Stimulated activated CD4-positive, alpha-beta T cell treated with anti-CD3 and anti-CD28 coated beads, TNF-alpha, amount 100 ng/mL, for 1 hour (primary cell): ENCODE measurements around the gene LAMC3.

Experiments
- DNase-seq, 3 donors: peaks; one replicate each; pipeline ENCODE4 v3.0.0-alpha.2; 2020; ENCODE audit warnings: low read depth in 3 of 3, low spot score in 1 of 3

LAMC3 gene

DNA sequence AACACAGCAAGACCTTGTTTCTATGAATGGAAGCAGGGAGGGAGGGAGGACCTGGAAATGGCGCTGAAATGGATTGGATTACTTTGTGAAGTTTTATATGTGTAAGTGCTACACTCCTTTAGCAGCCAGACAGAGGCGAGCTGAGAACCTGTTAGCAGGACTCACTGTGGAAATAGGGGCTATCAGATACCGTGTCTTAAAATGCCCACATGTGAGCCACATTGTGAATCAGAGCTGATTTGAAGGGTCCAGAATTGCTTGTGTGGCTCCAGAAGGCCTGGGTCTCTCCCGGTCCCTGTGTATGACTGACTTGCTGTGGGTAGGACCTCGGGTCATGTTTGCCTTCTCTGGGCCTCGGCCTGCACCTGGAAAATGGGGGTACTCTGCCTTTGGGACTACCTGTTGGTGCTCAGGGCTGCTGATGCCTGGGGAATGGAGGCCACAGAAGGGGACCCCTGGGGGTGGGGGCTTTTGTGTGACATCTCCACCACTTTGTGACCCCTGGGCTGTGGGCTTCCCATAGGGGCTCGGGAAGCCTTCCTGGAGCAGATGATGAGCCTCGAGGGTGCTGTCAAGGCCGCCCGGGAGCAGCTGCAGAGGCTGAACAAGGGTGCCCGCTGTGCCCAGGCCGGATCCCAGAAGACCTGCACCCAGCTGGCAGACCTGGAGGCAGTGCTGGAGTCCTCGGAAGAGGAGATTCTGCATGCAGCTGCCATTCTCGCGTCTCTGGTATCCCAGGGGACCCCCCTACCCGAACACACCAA is 63.3 kb downstream of the LAMC3 start:
- DNase-seq: no peak

- no peak for DNase-seq
Measured at GRCh38 chr9:131072871-131073237, 63.9 kb downstream of the LAMC3 start.

DNA sequence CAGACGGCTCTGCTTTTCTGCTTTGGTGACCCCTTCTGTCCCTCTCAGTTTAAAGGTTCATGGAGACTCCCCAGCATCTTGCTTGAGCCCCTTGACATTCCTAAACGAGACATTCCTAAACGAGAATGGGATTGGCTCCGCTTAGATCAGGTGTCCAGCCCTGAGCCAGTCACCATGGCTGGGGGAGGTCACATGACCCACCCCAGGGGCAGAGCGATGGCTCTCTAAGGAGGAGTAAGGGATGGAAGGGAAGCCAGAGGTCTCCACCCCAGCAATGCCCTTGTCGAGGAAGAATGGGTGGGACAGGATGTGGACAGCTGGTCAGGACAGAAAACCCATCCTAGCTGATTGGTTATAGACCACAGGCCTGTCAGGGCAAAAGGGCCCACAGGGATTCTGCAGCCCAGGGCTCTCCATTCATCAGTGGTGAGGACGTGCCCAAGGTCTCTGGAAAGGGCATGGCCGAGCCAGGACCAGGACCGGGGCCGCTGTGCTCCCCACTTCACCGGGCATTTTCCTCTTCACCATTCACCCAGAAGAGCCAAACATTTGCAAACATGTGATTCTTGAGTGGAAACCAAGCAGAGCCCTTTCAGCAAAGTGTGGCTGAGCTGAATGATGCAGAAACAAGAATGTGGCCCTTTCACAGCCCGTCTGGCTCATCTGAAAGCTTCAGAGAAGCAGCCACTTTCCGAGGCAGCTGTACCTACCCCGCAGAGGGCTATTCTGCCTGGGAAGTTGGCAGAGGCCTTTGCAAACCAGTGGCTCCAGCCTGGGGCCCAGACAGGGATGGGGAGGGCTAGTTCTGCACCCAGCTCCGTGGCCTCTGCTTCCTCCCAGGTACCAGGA is 67.6 kb downstream of the LAMC3 start:
- no peak for DNase-seq

GRCh38 chr9:131078427-131079366 is 69.7 kb downstream of the LAMC3 start:
- no peak for DNase-seq

- no peak for DNase-seq
Measured at GRCh38 chr9:131080589-131080988, 71.6 kb downstream of the LAMC3 start.

- DNase-seq: no peak
Measured at GRCh38 chr9:131081868-131082267, 72.9 kb downstream of the LAMC3 start.

DNA sequence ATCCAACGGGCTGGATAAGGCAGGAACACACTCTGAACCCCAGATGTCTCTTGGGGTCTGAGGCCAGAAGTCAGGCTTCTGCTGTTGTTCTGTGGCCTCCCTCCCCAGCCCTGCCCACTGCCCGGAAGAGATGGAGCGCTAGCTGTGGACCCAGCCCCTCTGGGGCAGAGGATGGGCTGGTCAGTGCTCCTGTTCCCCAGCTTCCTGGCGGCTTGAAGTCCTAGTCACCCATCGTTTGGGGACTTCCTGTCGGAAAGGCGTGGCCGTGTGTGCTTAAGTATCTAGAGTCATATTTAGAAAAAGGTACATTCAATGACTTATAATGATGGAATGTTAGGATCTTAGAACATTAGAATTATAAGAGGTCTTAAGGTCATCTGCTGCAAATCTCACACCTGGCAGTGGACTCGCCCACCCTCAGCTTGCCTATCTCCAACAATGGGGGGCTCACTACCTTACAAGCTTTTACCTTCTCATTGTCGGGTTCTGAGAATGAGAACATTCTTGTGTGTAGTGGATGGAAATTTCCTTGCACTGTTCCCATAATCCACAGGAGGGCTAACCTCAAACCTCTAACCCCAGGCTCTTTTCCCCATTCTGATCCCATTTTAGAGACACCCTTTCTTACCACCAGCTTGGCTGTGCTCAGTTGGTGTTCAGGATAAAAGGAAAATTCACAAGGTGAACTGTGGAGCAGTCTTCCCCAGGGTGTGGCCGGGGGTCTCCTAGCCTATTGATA is 74.0 kb downstream of the LAMC3 start:
- no peak for DNase-seq

GRCh38 chr9:131084661-131085369 is 75.8 kb downstream of the LAMC3 start:
- no peak for DNase-seq

DNA sequence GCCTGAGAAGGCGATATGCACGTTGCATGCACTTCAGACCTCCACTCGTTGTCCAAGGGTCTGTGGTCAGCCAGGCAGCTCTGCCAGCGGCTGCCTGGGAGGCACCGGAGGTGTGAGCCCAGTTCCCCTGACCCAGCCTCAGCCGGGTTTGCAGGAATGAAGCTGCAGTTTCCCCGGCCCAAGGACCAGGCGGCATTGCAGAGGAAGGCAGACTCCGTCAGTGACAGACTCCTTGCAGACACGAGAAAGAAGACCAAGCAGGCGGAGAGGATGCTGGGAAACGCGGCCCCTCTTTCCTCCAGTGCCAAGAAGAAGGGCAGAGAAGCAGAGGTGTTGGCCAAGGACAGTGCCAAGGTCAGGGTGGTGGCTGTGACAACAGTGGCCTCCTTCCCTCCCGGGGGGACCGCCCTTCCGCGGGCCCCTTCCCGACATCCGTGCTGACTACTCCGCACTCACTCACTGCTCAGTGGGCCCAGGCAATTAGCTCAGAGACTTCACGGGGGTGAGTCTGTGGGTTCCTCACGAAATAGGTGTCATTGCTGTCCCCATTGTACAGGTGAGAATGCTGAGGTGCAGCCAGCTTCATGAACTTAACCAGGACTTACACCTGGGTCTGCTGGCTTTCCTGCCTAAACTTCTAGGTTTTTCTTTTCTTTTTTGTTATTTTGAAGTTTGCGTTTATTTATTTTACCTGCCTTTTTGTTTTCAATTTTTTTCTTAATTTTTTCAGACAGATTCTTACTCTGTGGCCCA is 76.6 kb downstream of the LAMC3 start:
- no peak for DNase-seq

DNA sequence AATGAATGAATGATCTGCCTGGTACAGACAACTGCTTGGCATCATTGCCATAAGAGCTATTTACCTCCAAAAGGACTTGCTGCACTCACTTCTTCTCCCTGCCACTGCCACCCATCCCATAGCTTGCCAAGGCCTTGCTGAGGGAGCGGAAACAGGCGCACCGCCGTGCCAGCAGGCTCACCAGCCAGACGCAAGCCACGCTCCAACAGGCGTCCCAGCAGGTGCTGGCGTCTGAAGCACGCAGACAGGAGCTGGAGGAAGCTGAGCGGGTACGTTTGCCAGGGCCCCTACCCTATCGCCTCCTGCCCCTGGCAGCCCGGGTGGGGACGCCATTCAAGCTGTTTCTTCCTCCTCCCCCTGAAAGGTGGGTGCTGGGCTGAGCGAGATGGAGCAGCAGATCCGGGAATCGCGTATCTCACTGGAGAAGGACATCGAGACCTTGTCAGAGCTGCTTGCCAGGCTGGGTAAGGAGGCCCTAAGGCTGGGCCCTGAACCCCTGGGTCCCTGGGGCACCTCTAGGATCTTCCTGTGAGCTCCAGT is 78.5 kb downstream of the LAMC3 start:
- no peak for DNase-seq

DNA sequence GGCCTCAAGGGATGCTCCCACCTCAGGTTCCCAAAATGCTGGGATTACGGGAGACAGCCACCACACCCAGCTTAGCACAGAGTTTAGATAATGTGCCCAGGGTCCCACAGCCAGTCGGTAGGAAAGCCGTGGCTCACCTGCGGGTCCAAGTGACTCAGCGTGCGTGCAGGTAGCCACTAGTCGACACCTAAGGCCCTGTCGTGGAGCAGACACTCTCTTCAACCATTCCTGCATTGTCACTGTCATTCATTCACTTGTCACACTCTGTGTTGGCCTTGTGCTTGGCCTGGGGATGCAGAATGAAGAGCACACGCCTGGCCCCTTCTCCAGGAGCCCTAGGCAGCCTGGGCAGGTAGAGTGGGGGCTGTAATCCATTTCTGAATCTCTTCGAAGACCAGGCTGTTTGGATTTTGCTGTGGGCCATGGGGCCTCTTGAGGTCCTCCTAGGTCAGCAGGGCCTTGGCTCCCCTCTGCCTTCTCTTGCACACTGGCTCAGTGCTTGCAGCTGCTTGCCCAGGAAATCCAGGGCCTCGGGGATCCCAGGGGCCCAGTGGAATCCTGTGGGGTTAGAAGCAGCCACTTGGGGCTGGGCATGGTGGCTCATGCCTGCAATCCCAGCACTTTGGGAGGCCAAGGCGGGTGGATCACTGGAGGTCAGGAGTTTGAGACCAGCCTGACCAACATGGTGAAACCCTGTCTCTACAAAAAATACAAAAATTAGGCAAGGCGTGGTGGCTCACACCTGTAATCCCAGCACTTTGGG is 81.2 kb downstream of the LAMC3 start:
- no peak for DNase-seq

- no peak for DNase-seq
Measured at GRCh38 chr9:131091352-131091992, 82.5 kb downstream of the LAMC3 start.

DNA sequence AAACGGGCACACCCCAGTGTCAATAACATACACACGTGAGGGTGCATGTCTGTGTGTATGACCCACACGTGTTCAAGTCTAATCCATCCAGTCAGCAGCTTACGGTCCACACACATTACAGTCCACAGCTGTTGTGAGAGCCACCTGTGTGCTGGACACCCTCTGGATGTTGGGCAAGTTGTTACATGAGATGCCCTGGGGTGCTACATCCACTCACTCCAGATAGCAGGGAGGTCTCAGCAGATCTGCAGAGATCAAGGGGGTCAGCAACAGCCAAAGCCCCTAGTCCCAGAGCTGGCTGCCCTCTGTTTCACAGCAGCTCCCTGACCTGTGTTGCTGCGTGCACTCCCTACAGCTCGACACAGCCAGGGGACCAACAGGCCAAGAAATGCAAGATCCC is 83.1 kb downstream of the LAMC3 start:
- DNase-seq: no peak

DNA sequence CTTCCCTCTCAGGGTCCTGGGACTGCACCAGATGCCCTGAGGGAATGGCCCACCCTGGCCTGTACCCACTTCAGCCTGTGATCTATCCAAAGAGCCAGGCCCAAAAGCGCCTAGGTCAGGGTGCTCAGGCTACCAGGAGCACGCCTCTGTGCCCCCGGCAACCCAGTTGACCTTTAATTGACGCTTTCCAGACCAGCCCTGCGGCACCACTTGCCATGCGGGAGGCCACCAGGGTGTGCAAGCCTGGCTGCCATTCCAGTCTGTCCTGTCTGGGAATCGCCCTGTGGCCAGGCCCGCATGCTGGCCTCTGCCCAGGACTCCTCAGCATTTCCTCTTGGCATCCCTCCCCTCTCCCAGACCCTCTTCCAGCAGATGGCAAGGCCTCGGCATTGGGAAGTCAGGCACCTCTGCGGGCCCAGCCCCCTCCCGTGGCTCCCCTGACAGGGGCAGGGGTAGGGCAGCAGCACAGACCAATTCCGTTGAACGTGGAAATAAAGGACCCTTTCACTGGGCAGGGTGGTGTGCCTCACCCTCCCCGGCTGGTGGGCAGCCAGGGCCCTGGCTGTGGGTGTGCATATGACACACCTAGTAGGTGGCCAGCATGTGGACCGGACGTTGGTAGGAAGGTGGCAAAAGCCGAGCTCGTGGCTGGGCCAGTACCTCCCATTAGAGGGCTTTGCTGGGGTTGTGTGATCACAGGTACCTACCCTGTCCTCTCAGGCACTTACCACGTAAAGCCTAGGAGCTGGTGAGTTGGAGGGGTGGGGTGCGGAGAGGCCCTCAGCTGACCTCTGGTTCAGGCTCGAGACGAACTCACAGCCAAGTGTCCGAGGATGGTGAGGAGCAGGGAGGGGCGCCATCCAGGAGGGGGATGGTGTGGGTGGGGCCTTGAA is 83.8 kb downstream of the LAMC3 start:
- no peak for DNase-seq

- DNase-seq: no peak
Measured at GRCh38 chr9:131094015-131094414, 85.0 kb downstream of the LAMC3 start.

GRCh38 chr9:131094622-131095021 is 85.6 kb downstream of the LAMC3 start:
- no peak for DNase-seq
